ENCODE data around the gene COL9A1.

GRCh38 chr6:70304616-70305015, 1.7 kb upstream of the COL9A1 start:
- TF ChIP-seq POLR2A (IDR thresholded peaks at IDR 0.05; ENCODE audit: low read depth, low read length) (no peak), POLR2AphosphoS5 (IDR thresholded peaks at IDR 0.05; ENCODE audit: low read depth, low read length) (no peak)
